Omental fat pad (tissue), 4 donors: ENCODE measurements around the gene SHOC2. TPM values are rescaled to one million over a fixed set of nuclear protein-coding genes. Genes with fewer than 3 reads are reported as not detected.

Experiments used
- ATAC-seq: fragments of 150-250 bp; one replicate; pipeline ENCODE4 v1.9.1; 2016; ENCODE audit warnings: mild to moderate bottlenecking, moderate library complexity; ENCODE audit not compliant: low FRiP score
- DNase-seq: peaks from one replicate; pipeline ENCODE4 v3.0.0-alpha.2; 2019; ENCODE audit warnings: low spot score
- CTCF ChIP-seq, 3 donors: fragments of 450-650 bp; IDR thresholded peaks; one replicate each; pipeline ENCODE4 v1.5.1; 2016 to 2017; ENCODE audit warnings: antibody characterized with exemption in 3 of 3, mild to moderate bottlenecking in 3 of 3, moderate library complexity in 2 of 3
- total RNA-seq, 4 donors: library from RNA; depleted of rRNA; stranded (reverse); fragments of >200 nt; gene quantifications; one replicate each; pipeline ENCODE4 v1.1.0, GENCODE V29; 2016

Gene SHOC2
- total RNA-seq, 4 donors from 2014 or later = 52.4 to 73.6 (median 67.6) TPM

- DNase-seq (no peak), ATAC-seq (no peak)
- no peak for TF ChIP-seq CTCF (IDR thresholded peaks at IDR 0.05)
These were observed 45.3 kb downstream of the SHOC2 start for GRCh38 chr10:110964681-110965080.

GRCh38 chr10:110965216-110965615 is 45.8 kb downstream of the SHOC2 start:
- DNase-seq (no peak), ATAC-seq (no peak)
- no peak for TF ChIP-seq CTCF (IDR thresholded peaks at IDR 0.05)

GRCh38 chr10:110966146-110966545 is 46.7 kb downstream of the SHOC2 start:
- TF ChIP-seq CTCF (IDR thresholded peaks at IDR 0.05) = no peak
- ATAC-seq (no peak), DNase-seq (no peak)

GRCh38 chr10:110967009-110967630 is 47.7 kb downstream of the SHOC2 start:
- no peak for TF ChIP-seq CTCF (IDR thresholded peaks at IDR 0.05)
- ATAC-seq (no peak), DNase-seq (no peak)

GRCh38 chr10:110967645-110968044 is 48.2 kb downstream of the SHOC2 start:
- ATAC-seq = no peak
- no peak for DNase-seq
- no peak for TF ChIP-seq CTCF (IDR thresholded peaks at IDR 0.05)

GRCh38 chr10:110969183-110969582 is 49.8 kb downstream of the SHOC2 start:
- ATAC-seq = no peak
- DNase-seq = no peak
- no peak for TF ChIP-seq CTCF (IDR thresholded peaks at IDR 0.05)

GRCh38 chr10:110971638-110972037 is 52.2 kb downstream of the SHOC2 start:
- ATAC-seq = no peak
- TF ChIP-seq CTCF (IDR thresholded peaks at IDR 0.05) = no peak

More at GRCh38 chr10:110971638-110972037, 52.2 kb downstream of the SHOC2 start:
- no peak for DNase-seq
